ENCODE data around the gene EIPR1. TPM values are rescaled to one million over a fixed set of nuclear protein-coding genes. Genes with fewer than 3 reads are reported as not detected.

The EIPR1 gene
- total and polyA plus RNA-seq, 2 of the 4 experiments (the other 2 are of a cell fraction): 46.5 to 67.4 TPM

- Histone ChIP-seq H4K5ac (ENCODE audit: low read depth, low read length) (no peak overlapping the region), H3K9me3 (ENCODE audit: control insufficient read depth, insufficient read depth, low read length) (no peaks in the 10 kb centered on the region; the same call in 1 of the 2 replicates), H4K91ac (ENCODE audit: insufficient read depth, low read depth, low read length) (no peak overlapping the region), H3K4me1 (ENCODE audit: control insufficient read depth, insufficient read depth, low read length) (no peaks in the 10 kb centered on the region), H3K4ac (ENCODE audit: low read depth, low read length) (no peak overlapping the region), H2BK5ac (ENCODE audit: low read depth, low read length, poor library complexity, severe bottlenecking) (no peak overlapping the region), H4K8ac (ENCODE audit: low read depth in 2 of 2, low read length in 2 of 2) (no peak overlapping the region), H3K14ac (replicated peaks; ENCODE audit: low read depth, low read length) (no peak overlapping the region), H4K20me1 (ENCODE audit: insufficient read depth, low read length) (no peaks in the 10 kb centered on the region), H3K79me1 (ENCODE audit: low read depth in 1 of 2, low read length in 2 of 2) (no peaks in the 10 kb centered on the region), H3K36me3 (ENCODE audit: control insufficient read depth, insufficient read depth, low read length) (no peaks in the 10 kb centered on the region), H3K27ac (ENCODE audit: insufficient read depth, low read length) (no peak overlapping the region), H3K27me3 (ENCODE audit: control insufficient read depth, insufficient read depth, low read length) (no peaks in the 10 kb centered on the region), H3K9ac (ENCODE audit: low read depth, low read length) (no peak overlapping the region), H3K56ac (ENCODE audit: extremely low read depth, insufficient read depth, low read length) (no peak overlapping the region), H3K4me2 (ENCODE audit: low read depth, low read length) (no peak overlapping the region), H2AFZ (replicated peaks; ENCODE audit: low read length, poor library complexity) (no peak overlapping the region), H2AK5ac (ENCODE audit: low read depth, low read length) (no peak overlapping the region), H3K4me3 (ENCODE audit: insufficient read depth, low read depth, low read length) (no peak overlapping the region), H3K18ac (ENCODE audit: low read depth, low read length) (no peak overlapping the region), H2AK9ac (replicated peaks; ENCODE audit: low read depth, low read length, poor library complexity) (no peak overlapping the region), H2BK15ac (ENCODE audit: low read depth, low read length) (no peak overlapping the region), H3K9me1 (ENCODE audit: insufficient read depth, low read length) (0 out of 2 replicates have a peak, but pooled peaks cover 3% of the 10 kb centered on the region), H3K23ac (ENCODE audit: low read depth, low read length) (no peak overlapping the region), H2BK20ac (ENCODE audit: low read depth, low read length) (no peak overlapping the region), H2BK120ac (ENCODE audit: low read depth, low read length) (no peak overlapping the region)
- TF ChIP-seq BHLHE40 (IDR thresholded peaks at IDR 0.05; ENCODE audit: low read depth, low read length) (no peak), MAFK (IDR thresholded peaks at IDR 0.05; ENCODE audit: low read depth, low read length) (no peak), FOS (IDR thresholded peaks at IDR 0.05; ENCODE audit: low read depth, low read length) (no peak), MAZ (IDR thresholded peaks at IDR 0.05; ENCODE audit: borderline replicate concordance, low read depth, low read length) (no peak), CTCF (conservative IDR thresholded peaks at IDR 0.05; ENCODE audit: low read depth, low read length) (no peak), NFE2L2 (IDR thresholded peaks at IDR 0.05; ENCODE audit: low read depth, low read length) (no peak), RCOR1 (IDR thresholded peaks at IDR 0.05; ENCODE audit: insufficient replicate concordance, low read length) (no peak), ELK1 (IDR thresholded peaks at IDR 0.05; ENCODE audit: borderline replicate concordance, low read depth, low read length) (no peak), POLR2A (IDR thresholded peaks at IDR 0.05; ENCODE audit: low read depth, low read length) (no peak), USF2 (IDR thresholded peaks at IDR 0.05; ENCODE audit: low read depth, low read length) (no peak), SMC3 (IDR thresholded peaks at IDR 0.05; ENCODE audit: low read depth, low read length) (no peak), MXI1 (IDR thresholded peaks at IDR 0.05; ENCODE audit: borderline replicate concordance, low read depth, low read length) (no peak), RAD21 (IDR thresholded peaks at IDR 0.05; ENCODE audit: low read length) (no peak), RFX5 (IDR thresholded peaks at IDR 0.05; ENCODE audit: low read depth, low read length) (no peak), CHD1 (IDR thresholded peaks at IDR 0.05; ENCODE audit: low read depth, low read length) (no peak), CEBPB (IDR thresholded peaks at IDR 0.05; ENCODE audit: low read depth, low read length) (no peak)
- CTCF ChIA-PET: no interaction called here
- BruUV-seq (replicated peaks): no TSS peak
- POLR2A ChIA-PET (ENCODE audit: unreplicated experiment): no interaction called here
- WGBS, 2 experiments (ENCODE audit: extremely low coverage in 2 of 2, insufficient read length in 1 of 2): 89% methylated on average over 3 of the region's 5 CpGs; no CpG with 5 or more reads in 1 of the 2 experiments
- in situ Hi-C loops (cut with MboI; ENCODE audit: low sequenced_read_pairs) (no loop called here), intact Hi-C loops (cut with micrococcal nuclease) (no loop called here), dilution Hi-C loops (cut with HindIII; ENCODE audit: low sequenced_read_pairs, unreplicated experiment) (no loop called here)
- ATAC-seq (ENCODE audit: low read depth) (no peak), DNase-seq (no peak)
Measured at GRCh38 chr2:3175568-3175955, 202.1 kb downstream of the EIPR1 start.

Measured in IMR-90 (cell line).